HT-29 (cell line): ENCODE data around the gene KCTD18. TPM values are rescaled to one million over a fixed set of nuclear protein-coding genes. Genes with fewer than 3 reads are reported as not detected.

ENCODE experiments used
- DNase-seq: peaks from one replicate; pipeline ENCODE4 v3.0.0-alpha.2; 2015; ENCODE audit warnings: low spot score
- total RNA-seq: library from RNA; depleted of rRNA; stranded (reverse); fragments of >200 nt; shearing (Covaris generic); gene quantifications from 2 replicates; pipeline ENCODE4 v1.2.3, GENCODE V29; 2014

KCTD18 gene
- total RNA-seq, 1 experiment from 2014 or later: 6.9 TPM

GRCh38 chr2:200486529-200486928, 23.3 kb downstream of the KCTD18 start:
- no peak for DNase-seq

- DNase-seq: no peak
Observed at GRCh38 chr2:200484934-200485333, 24.9 kb downstream of the KCTD18 start.

GRCh38 chr2:200483729-200484198, 26.1 kb downstream of the KCTD18 start:
- peak; percentile 85 for DNase-seq

GRCh38 chr2:200482194-200482593, 27.7 kb downstream of the KCTD18 start:
- no peak for DNase-seq

- DNase-seq: no peak
Observed at GRCh38 chr2:200479692-200480265, 30.1 kb downstream of the KCTD18 start.

GRCh38 chr2:200477667-200478131, 32.2 kb downstream of the KCTD18 start:
- no peak for DNase-seq

GRCh38 chr2:200476836-200477235, 33.0 kb downstream of the KCTD18 start:
- DNase-seq: no peak

- no peak for DNase-seq
Observed at GRCh38 chr2:200475795-200476194, 34.1 kb downstream of the KCTD18 start.

- no peak for DNase-seq
Observed at GRCh38 chr2:200472853-200473464, 36.9 kb downstream of the KCTD18 start.

- no peak for DNase-seq
Observed at GRCh38 chr2:200471928-200472645, 37.8 kb downstream of the KCTD18 start.

- DNase-seq: peak; percentile 60
Observed at GRCh38 chr2:200471324-200471848, 38.5 kb downstream of the KCTD18 start.

GRCh38 chr2:200470230-200470629, 39.6 kb downstream of the KCTD18 start:
- no peak for DNase-seq

GRCh38 chr2:200469708-200470211, 40.1 kb downstream of the KCTD18 start:
- no peak for DNase-seq

GRCh38 chr2:200467806-200468681, 41.8 kb downstream of the KCTD18 start:
- no peak for DNase-seq

GRCh38 chr2:200466425-200467418, 43.1 kb downstream of the KCTD18 start:
- DNase-seq: no peak

- DNase-seq: no peak
Observed at GRCh38 chr2:200463452-200463851, 46.4 kb downstream of the KCTD18 start.

GRCh38 chr2:200461846-200462710, 47.8 kb downstream of the KCTD18 start:
- DNase-seq: no peak

- DNase-seq: no peak
Observed at GRCh38 chr2:200459101-200459500, 50.8 kb downstream of the KCTD18 start.

GRCh38 chr2:200456567-200456966, 53.3 kb downstream of the KCTD18 start:
- no peak for DNase-seq
